ENCODE measurements around the gene SH3RF2.

Gene SH3RF2

DNA sequence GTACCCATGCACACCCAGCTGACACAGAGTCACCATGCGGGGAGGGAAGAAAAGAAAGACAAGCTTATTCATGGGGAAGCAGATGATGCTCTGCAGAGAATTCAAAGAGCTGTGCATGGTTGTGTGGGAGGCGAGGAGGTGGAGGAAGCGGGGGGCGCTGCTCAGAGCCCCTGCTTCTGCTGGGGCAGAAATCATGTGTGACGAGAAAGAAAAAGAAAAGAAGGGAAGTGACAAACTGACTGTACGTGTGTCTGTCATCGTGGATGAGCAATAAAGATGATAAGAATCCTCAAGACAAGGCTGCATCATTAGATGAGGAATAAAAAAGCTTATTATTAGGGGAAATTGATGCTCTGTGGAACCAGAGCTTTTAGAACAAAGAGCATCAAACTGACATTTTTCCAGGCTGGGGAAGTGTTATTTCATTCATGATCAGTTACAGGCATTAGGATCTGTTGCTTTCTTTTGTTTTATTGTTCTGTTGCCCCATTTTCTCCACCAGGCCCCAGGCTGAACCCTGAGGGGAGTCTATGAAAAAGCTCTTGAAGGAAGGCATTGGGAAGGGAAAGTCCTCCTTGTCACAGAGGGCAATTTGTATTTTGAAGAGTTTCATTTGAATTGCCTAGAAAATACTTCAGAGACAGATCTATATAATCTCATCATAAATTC is 20.3 kb upstream of the SH3RF2 start:
- Histone ChIP-seq H3K4me3 (ENCODE audit: low read length) (no peak overlapping the region), H3K27me3 (ENCODE audit: insufficient read depth, low read length, poor library complexity) (no peaks in the 10 kb centered on the region), H3K27ac (ENCODE audit: low read depth, low read length) (no peak overlapping the region), H2BK120ac (ENCODE audit: low read depth, low read length) (no peak overlapping the region), H2BK5ac (ENCODE audit: low read length) (no peak overlapping the region), H3K9ac (ENCODE audit: low read length) (no peak overlapping the region), H2BK15ac (replicated peaks; ENCODE audit: low read depth) (no peak overlapping the region), H3K18ac (ENCODE audit: low read length) (no peak overlapping the region), H3K79me1 (ENCODE audit: low read length) (no peaks in the 10 kb centered on the region), H3K36me3 (ENCODE audit: control insufficient read depth, insufficient read depth, low read length) (no peaks in the 10 kb centered on the region), H3K4me2 (ENCODE audit: low read length) (no peak overlapping the region), H4K8ac (ENCODE audit: low read depth, low read length) (no peak overlapping the region), H3K23ac (ENCODE audit: low read length) (no peak overlapping the region), H3K56ac (ENCODE audit: low read length) (no peak overlapping the region), H4K5ac (ENCODE audit: low read length) (no peak overlapping the region), H3K79me2 (ENCODE audit: control insufficient read depth, insufficient read depth, low read length) (no peaks in the 10 kb centered on the region), H3K4me1 (ENCODE audit: control insufficient read depth, low read depth, low read length) (no peaks in the 10 kb centered on the region), H2AK5ac (ENCODE audit: low read length) (no peak overlapping the region), H3K4ac (ENCODE audit: low read depth, low read length) (no peak overlapping the region)
- no peak for DNase-seq
- no CpG with 5 or more reads among the region's 7 CpGs for WGBS (ENCODE audit: extremely low coverage, insufficient coverage, low lambda C conversion rate)

DNA sequence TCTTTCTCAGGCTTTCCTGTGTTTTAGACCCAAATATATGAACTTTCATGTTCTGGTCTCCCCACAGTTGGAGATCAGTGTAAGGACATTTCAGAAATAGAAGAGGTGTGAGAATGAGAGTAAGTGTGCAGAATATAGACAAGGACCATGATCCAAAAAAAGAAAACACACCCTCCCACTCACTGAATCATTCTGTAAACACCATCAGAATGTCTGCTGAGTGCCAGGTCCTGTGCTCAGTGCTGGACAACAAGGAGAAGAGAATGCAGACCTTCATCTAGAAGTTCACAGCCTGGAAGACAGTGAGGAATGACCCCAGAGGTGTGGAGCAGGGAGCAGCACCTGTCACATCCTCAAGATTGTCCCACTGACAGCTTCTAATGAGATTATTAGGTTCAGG is 19.1 kb upstream of the SH3RF2 start:
- no peak overlapping the region for H3K4me2 ChIP-seq (ENCODE audit: low read length)
- no peaks in the 10 kb centered on the region for H3K79me2 ChIP-seq (ENCODE audit: control insufficient read depth, insufficient read depth, low read length)
- no peak overlapping the region for H3K27ac ChIP-seq (ENCODE audit: low read depth, low read length)

DNA sequence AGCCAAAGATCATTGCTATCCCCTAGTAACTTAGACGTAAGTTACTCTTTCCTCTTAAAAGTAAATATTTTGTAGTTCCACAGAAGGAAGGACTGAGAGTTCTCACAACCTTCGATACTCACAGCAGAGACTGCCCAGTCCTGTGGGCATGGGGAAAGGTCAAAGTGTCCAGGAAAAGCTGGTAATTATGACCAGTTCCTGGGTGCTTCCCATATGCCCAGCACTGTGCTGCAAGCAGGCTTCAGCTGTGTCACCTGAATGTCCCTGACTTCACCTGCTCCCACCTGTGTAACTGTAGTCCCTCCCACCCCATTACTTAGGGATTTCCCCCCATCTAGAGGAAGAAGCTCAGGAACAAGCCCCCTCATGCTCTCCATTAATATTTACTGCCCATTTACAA is 18.0 kb upstream of the SH3RF2 start:
- Histone ChIP-seq H3K79me1 (ENCODE audit: low read length) (no peaks in the 10 kb centered on the region), H4K8ac (ENCODE audit: low read depth, low read length) (no peak overlapping the region), H3K27ac (ENCODE audit: low read depth, low read length) (no peak overlapping the region), H3K18ac (ENCODE audit: low read length) (no peak overlapping the region), H3K9ac (ENCODE audit: low read length) (no peak overlapping the region), H3K4me1 (ENCODE audit: control insufficient read depth, low read depth, low read length) (no peaks in the 10 kb centered on the region), H3K4me2 (ENCODE audit: low read length) (no peak overlapping the region), H2AK5ac (ENCODE audit: low read length) (no peak overlapping the region), H2BK120ac (ENCODE audit: low read depth, low read length) (no peak overlapping the region), H2BK15ac (replicated peaks; ENCODE audit: low read depth) (no peak overlapping the region), H3K23ac (ENCODE audit: low read length) (no peak overlapping the region), H2BK5ac (ENCODE audit: low read length) (no peak overlapping the region), H3K79me2 (ENCODE audit: control insufficient read depth, insufficient read depth, low read length) (no peaks in the 10 kb centered on the region), H3K36me3 (ENCODE audit: control insufficient read depth, insufficient read depth, low read length) (no peaks in the 10 kb centered on the region), H3K4ac (ENCODE audit: low read depth, low read length) (no peak overlapping the region), H3K56ac (ENCODE audit: low read length) (no peak overlapping the region), H4K5ac (ENCODE audit: low read length) (no peak overlapping the region), H3K27me3 (ENCODE audit: insufficient read depth, low read length, poor library complexity) (no peaks in the 10 kb centered on the region), H3K4me3 (ENCODE audit: low read length) (no peak overlapping the region)
- WGBS (ENCODE audit: extremely low coverage, insufficient coverage, low lambda C conversion rate), result no CpG with 5 or more reads among the region's 2 CpGs
- no peak for DNase-seq

More for the DNA sequence above, 19.1 kb upstream of the SH3RF2 start:
- Histone ChIP-seq H2BK5ac (ENCODE audit: low read length) (no peak overlapping the region), H2BK120ac (ENCODE audit: low read depth, low read length) (no peak overlapping the region), H3K4me3 (ENCODE audit: low read length) (no peak overlapping the region), H4K5ac (ENCODE audit: low read length) (no peak overlapping the region), H3K36me3 (ENCODE audit: control insufficient read depth, insufficient read depth, low read length) (no peaks in the 10 kb centered on the region), H2AK5ac (ENCODE audit: low read length) (no peak overlapping the region), H3K27me3 (ENCODE audit: insufficient read depth, low read length, poor library complexity) (no peaks in the 10 kb centered on the region), H3K18ac (ENCODE audit: low read length) (no peak overlapping the region), H3K79me1 (ENCODE audit: low read length) (no peaks in the 10 kb centered on the region), H3K23ac (ENCODE audit: low read length) (no peak overlapping the region), H3K4ac (ENCODE audit: low read depth, low read length) (no peak overlapping the region), H3K9ac (ENCODE audit: low read length) (no peak overlapping the region), H2BK15ac (replicated peaks; ENCODE audit: low read depth) (no peak overlapping the region), H3K4me1 (ENCODE audit: control insufficient read depth, low read depth, low read length) (no peaks in the 10 kb centered on the region), H3K56ac (ENCODE audit: low read length) (no peak overlapping the region), H4K8ac (ENCODE audit: low read depth, low read length) (no peak overlapping the region)
- DNase-seq, result no peak

DNA sequence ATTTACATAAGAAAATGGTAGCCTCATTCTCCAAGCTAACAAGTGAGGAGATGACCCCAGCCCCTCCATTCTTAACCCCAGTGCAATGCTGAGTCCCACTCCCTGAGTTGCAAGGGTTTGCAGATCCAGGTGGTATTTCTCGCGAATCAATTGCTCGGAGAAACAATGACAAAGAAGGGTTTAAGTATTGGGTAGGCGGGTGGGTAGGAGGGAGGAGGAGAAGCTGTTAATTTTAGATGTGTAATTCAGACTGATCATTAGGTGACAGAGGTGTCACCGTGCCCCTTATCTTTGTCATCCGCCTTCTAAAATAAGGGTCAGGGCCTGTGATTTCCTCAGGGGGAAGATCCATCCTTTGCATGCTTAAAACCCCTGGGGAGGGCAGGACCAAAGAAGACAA is 17.0 kb upstream of the SH3RF2 start:
- no peak overlapping the region for H3K4me2 ChIP-seq (ENCODE audit: low read length)
- no peak overlapping the region for H2AK5ac ChIP-seq (ENCODE audit: low read length)
- no peak overlapping the region for H2BK15ac ChIP-seq (replicated peaks; ENCODE audit: low read depth)
- H3K27me3 ChIP-seq (ENCODE audit: insufficient read depth, low read length, poor library complexity), result no peaks in the 10 kb centered on the region
- H3K4me1 ChIP-seq (ENCODE audit: control insufficient read depth, low read depth, low read length), result no peaks in the 10 kb centered on the region
- no peak overlapping the region for H2BK5ac ChIP-seq (ENCODE audit: low read length)
- no peak overlapping the region for H2BK120ac ChIP-seq (ENCODE audit: low read depth, low read length)
- H3K27ac ChIP-seq (ENCODE audit: low read depth, low read length), result no peak overlapping the region
- H4K5ac ChIP-seq (ENCODE audit: low read length), result no peak overlapping the region
- H3K56ac ChIP-seq (ENCODE audit: low read length), result no peak overlapping the region
- H3K79me2 ChIP-seq (ENCODE audit: control insufficient read depth, insufficient read depth, low read length), result no peaks in the 10 kb centered on the region
- H3K36me3 ChIP-seq (ENCODE audit: control insufficient read depth, insufficient read depth, low read length), result no peaks in the 10 kb centered on the region
- H3K4ac ChIP-seq (ENCODE audit: low read depth, low read length), result no peak overlapping the region
- H3K4me3 ChIP-seq (ENCODE audit: low read length), result no peak overlapping the region
- no peak overlapping the region for H3K18ac ChIP-seq (ENCODE audit: low read length)
- no peak overlapping the region for H4K8ac ChIP-seq (ENCODE audit: low read depth, low read length)
- no peak overlapping the region for H3K23ac ChIP-seq (ENCODE audit: low read length)
- no peak overlapping the region for H3K9ac ChIP-seq (ENCODE audit: low read length)
- H3K79me1 ChIP-seq (ENCODE audit: low read length), result no peaks in the 10 kb centered on the region
- no peak for DNase-seq
- WGBS (ENCODE audit: extremely low coverage, insufficient coverage, low lambda C conversion rate), result no CpG with 5 or more reads among the region's 6 CpGs

DNA sequence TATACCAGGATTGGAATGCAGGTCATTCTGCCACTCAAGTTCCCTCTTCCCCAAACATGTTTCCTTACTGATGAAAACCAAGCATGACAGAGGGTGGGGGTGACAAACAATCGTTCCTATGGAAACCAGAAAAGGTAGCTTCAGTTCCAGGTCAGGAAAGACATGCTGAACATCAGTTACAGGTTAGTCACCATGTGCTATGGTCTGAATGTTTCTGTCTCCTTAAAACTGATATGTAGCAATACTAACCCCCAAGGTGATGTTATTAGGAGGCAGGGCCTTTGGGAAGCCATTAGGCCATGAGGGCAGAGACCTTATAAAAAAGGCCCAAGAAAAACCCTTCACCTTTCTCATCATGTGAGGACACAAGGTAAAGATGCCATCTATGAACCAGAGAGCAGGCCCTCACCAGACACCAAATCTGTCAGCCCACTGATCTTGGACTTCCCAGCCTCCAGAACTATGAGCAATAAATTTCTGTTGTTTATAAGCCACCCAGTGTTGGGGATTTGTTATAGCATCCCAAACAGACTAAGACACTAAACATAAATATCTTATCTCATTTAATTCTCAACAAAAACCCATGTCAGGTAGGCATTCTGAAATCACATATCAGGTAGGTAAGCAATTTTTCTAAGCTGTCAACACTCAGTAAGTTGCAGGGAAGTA is 15.7 kb upstream of the SH3RF2 start:
- no peak overlapping the region for H2BK15ac ChIP-seq (replicated peaks; ENCODE audit: low read depth)
- no peak overlapping the region for H3K4me3 ChIP-seq (ENCODE audit: low read length)
- no peak overlapping the region for H2AK5ac ChIP-seq (ENCODE audit: low read length)
- H4K8ac ChIP-seq (ENCODE audit: low read depth, low read length), result no peak overlapping the region
- H3K79me2 ChIP-seq (ENCODE audit: control insufficient read depth, insufficient read depth, low read length), result no peaks in the 10 kb centered on the region
- no CpG with 5 or more reads among the region's 1 CpG for whole genome bisulfite sequencing (ENCODE audit: extremely low coverage, insufficient coverage, low lambda C conversion rate)
- DNase-seq, result no peak
- H2BK120ac ChIP-seq (ENCODE audit: low read depth, low read length), result no peak overlapping the region
- H3K4ac ChIP-seq (ENCODE audit: low read depth, low read length), result no peak overlapping the region
- H3K23ac ChIP-seq (ENCODE audit: low read length), result no peak overlapping the region
- H3K9ac ChIP-seq (ENCODE audit: low read length), result no peak overlapping the region
- no peak overlapping the region for H4K5ac ChIP-seq (ENCODE audit: low read length)
- H3K27ac ChIP-seq (ENCODE audit: low read depth, low read length), result no peak overlapping the region
- no peak overlapping the region for H3K4me2 ChIP-seq (ENCODE audit: low read length)
- no peaks in the 10 kb centered on the region for H3K36me3 ChIP-seq (ENCODE audit: control insufficient read depth, insufficient read depth, low read length)
- H3K4me1 ChIP-seq (ENCODE audit: control insufficient read depth, low read depth, low read length), result peaks cover 3% of the 10 kb centered on the region
- no peaks in the 10 kb centered on the region for H3K27me3 ChIP-seq (ENCODE audit: insufficient read depth, low read length, poor library complexity)
- H3K18ac ChIP-seq (ENCODE audit: low read length), result no peak overlapping the region
- no peak overlapping the region for H3K56ac ChIP-seq (ENCODE audit: low read length)
- H2BK5ac ChIP-seq (ENCODE audit: low read length), result no peak overlapping the region
- H3K79me1 ChIP-seq (ENCODE audit: low read length), result no peaks in the 10 kb centered on the region

DNA sequence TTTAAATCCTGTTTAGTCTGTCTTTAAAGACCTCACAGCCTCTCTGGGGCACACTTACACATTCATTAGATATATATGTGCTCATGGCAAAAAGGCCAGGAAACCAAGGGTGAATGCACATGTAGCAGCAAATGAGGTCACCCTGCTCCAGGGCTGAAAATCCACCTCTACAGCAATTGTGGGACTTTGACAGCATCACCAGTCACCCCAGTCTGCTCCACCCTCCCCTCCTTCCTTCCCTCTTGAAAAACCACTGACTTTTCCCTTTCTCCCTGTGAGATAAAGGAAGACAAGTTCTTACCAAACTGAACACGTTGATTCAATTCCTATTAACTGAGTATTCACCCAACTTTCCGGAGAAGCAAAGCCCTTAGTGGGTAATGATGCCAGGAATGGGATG is 15.2 kb upstream of the SH3RF2 start:
- Histone ChIP-seq H3K56ac (ENCODE audit: low read length) (no peak overlapping the region), H4K8ac (ENCODE audit: low read depth, low read length) (no peak overlapping the region), H2BK120ac (ENCODE audit: low read depth, low read length) (no peak overlapping the region), H3K79me2 (ENCODE audit: control insufficient read depth, insufficient read depth, low read length) (no peaks in the 10 kb centered on the region), H3K27ac (ENCODE audit: low read depth, low read length) (no peak overlapping the region), H3K4me1 (ENCODE audit: control insufficient read depth, low read depth, low read length) (peaks cover 3% of the 10 kb centered on the region), H2AK5ac (ENCODE audit: low read length) (no peak overlapping the region), H3K27me3 (ENCODE audit: insufficient read depth, low read length, poor library complexity) (no peaks in the 10 kb centered on the region), H2BK15ac (replicated peaks; ENCODE audit: low read depth) (no peak overlapping the region), H3K18ac (ENCODE audit: low read length) (no peak overlapping the region), H3K9ac (ENCODE audit: low read length) (no peak overlapping the region), H2BK5ac (ENCODE audit: low read length) (no peak overlapping the region), H3K23ac (ENCODE audit: low read length) (no peak overlapping the region), H3K4me3 (ENCODE audit: low read length) (no peak overlapping the region), H3K4ac (ENCODE audit: low read depth, low read length) (no peak overlapping the region), H3K36me3 (ENCODE audit: control insufficient read depth, insufficient read depth, low read length) (no peaks in the 10 kb centered on the region), H3K79me1 (ENCODE audit: low read length) (no peaks in the 10 kb centered on the region), H3K4me2 (ENCODE audit: low read length) (no peak overlapping the region), H4K5ac (ENCODE audit: low read length) (no peak overlapping the region)
- WGBS (ENCODE audit: extremely low coverage, insufficient coverage, low lambda C conversion rate), result no CpG with 5 or more reads among the region's 2 CpGs
- no peak for DNase-seq
